Right lobe of liver (tissue), 4 donors: ENCODE results near the gene ZNF562.

ENCODE experiments used
- CTCF ChIP-seq, 4 donors: fragments of 200-600 bp in 3 of 4; fragments of 450-650 bp in 1 of 4; IDR thresholded peaks; one replicate each; pipeline versions ENCODE4 v1.5.1 to v1.8.0; 2016 to 2022; ENCODE audit warnings: antibody characterized with exemption in 4 of 4, mild to moderate bottlenecking in 2 of 4
- POLR2A ChIP-seq: fragments of 450-650 bp; IDR thresholded peaks from one replicate; pipeline ENCODE4 v1.6.1; 2017; ENCODE audit warnings: antibody characterized with exemption, mild to moderate bottlenecking
- donor health status: DM: no; HTN: no; CAD: no.
- donor health status: DM: no; HTN: no; CAD: no.
- donor health status: DM: no; HTN: yes; CAD: no.

DNA sequence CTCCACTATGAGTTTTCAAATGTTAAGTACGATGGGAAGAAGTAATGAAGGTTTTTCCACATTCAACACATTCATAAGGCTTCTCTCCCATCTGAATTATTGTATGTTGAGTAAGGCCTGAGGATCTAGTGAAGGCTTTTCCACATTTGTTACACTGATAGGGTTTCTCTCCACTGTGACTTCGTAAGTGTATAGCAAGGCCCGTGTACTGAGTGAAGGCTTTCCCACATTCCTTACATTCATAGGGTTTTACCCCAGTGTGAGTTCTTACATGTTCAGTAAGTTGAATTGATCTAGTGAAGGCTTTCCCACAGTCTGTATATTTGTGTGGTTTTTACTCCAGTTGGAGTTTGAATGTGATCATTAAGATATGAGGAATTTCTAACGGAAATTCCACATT, 49.3 kb upstream of the ZNF562 start:
- TF ChIP-seq CTCF (IDR thresholded peaks at IDR 0.05) (no peak), POLR2A (no peak)
